Activated CD4-positive, CD25-positive, alpha-beta regulatory T cell treated with anti-CD3 and anti-CD28 coated beads, Interleukin-2, amount 50 U/mL, for 16 hours (primary cell): ENCODE results near the gene LGSN.
"Not testable (repeated sequence)": the region's sequence is repeated elsewhere in the genome, so short reads cannot be mapped to it uniquely, and the experiment has no call there.

Experiments
- DNase-seq: peaks from one replicate; pipeline ENCODE4 v3.0.0-alpha.2; 2020; ENCODE audit warnings: low read depth, low spot score

The LGSN gene

GRCh38 chr6:63319939-63320338 lies at the start of gene LGSN:
LGSN (minus strand) TSS chr6:63319983; CDS start chr6:63319943, 40 bp downstream.
- no peak for DNase-seq

GRCh38 chr6:63368347-63368746 lies 48.6 kb upstream of the LGSN start:
- DNase-seq, result no peak

GRCh38 chr6:63362500-63363120 lies 42.8 kb upstream of the LGSN start:
- DNase-seq, result not testable (repeated sequence)

- DNase-seq, result not testable (repeated sequence)
These were observed 37.6 kb upstream of the LGSN start for GRCh38 chr6:63357384-63357783.

GRCh38 chr6:63355632-63356031 lies 35.8 kb upstream of the LGSN start:
- no peak for DNase-seq

- DNase-seq, result no peak
These were observed 33.5 kb upstream of the LGSN start for GRCh38 chr6:63353286-63353630.

- DNase-seq, result no peak
These were observed 32.9 kb upstream of the LGSN start for GRCh38 chr6:63352544-63353285.

- DNase-seq, result no peak
These were observed 32.3 kb upstream of the LGSN start for GRCh38 chr6:63352069-63352543.

- DNase-seq, result no peak
These were observed 29.6 kb upstream of the LGSN start for GRCh38 chr6:63349401-63349800.

GRCh38 chr6:63348836-63349235 lies 29.1 kb upstream of the LGSN start:
- no peak for DNase-seq

- DNase-seq, result no peak
These were observed 27.8 kb upstream of the LGSN start for GRCh38 chr6:63347599-63347998.

GRCh38 chr6:63346217-63346835 lies 26.5 kb upstream of the LGSN start:
- DNase-seq, result no peak

GRCh38 chr6:63340351-63340750 lies 20.6 kb upstream of the LGSN start:
- no peak for DNase-seq

- DNase-seq, result not testable (repeated sequence)
These were observed 14.9 kb upstream of the LGSN start for GRCh38 chr6:63334652-63335051.

GRCh38 chr6:63333440-63333839 lies 13.7 kb upstream of the LGSN start:
- no peak for DNase-seq

GRCh38 chr6:63326630-63327029 lies 6.8 kb upstream of the LGSN start:
- DNase-seq, result not testable (repeated sequence)

- DNase-seq, result no peak
These were observed 3.2 kb upstream of the LGSN start for GRCh38 chr6:63322981-63323380.

GRCh38 chr6:63321821-63322220 lies 2.0 kb upstream of the LGSN start:
- no peak for DNase-seq

GRCh38 chr6:63317641-63318040 lies 2.1 kb downstream of the LGSN start:
- no peak for DNase-seq

GRCh38 chr6:63316113-63316512 lies 3.7 kb downstream of the LGSN start:
- no peak for DNase-seq

- DNase-seq, result no peak
These were observed 6.7 kb downstream of the LGSN start for GRCh38 chr6:63313111-63313510.

- no peak for DNase-seq
These were observed 12.1 kb downstream of the LGSN start for GRCh38 chr6:63307581-63308246.
